Measurements from ENCODE around the gene RNF225.
"Not testable (repeated sequence)": the region's sequence is repeated elsewhere in the genome, so short reads cannot be mapped to it uniquely, and the experiment has no call there.

The RNF225 gene

GRCh38 chr19:58440556-58440955, 45.1 kb downstream of the RNF225 start:
- no peak for TF ChIP-seq CTCF (conservative IDR thresholded peaks at IDR 0.05)
- no peak overlapping the region for H3K27ac ChIP-seq

GRCh38 chr19:58442986-58443385, 47.5 kb downstream of the RNF225 start:
- not testable (repeated sequence) for H3K27ac ChIP-seq

Measured in VCaP (cell line).